H9 (cell line): ENCODE measurements around the gene CYRIA. TPM values are rescaled to one million over a fixed set of nuclear protein-coding genes. Genes with fewer than 3 reads are reported as not detected.

ENCODE experiments used
- DNase-seq: peaks from one replicate; pipeline ENCODE4 v3.0.0-alpha.2; 2017
- H2AFZ ChIP-seq: one replicate; pipeline ENCODE4 v1.6.1; 2013; ENCODE audit warnings: mild to moderate bottlenecking, low read length, control low read depth, moderate library complexity
- H2AK5ac ChIP-seq: 2 replicates; pipeline ENCODE4 v1.6.1; 2013; ENCODE audit warnings: low read length, control low read depth, mixed read lengths; ENCODE audit not compliant: insufficient read length
- H2BK120ac ChIP-seq: one replicate; pipeline ENCODE4 v1.6.1; 2013; ENCODE audit warnings: low read depth, mild to moderate bottlenecking, low read length, control low read depth, inconsistent platforms; ENCODE audit not compliant: poor library complexity, severe bottlenecking
- H2BK12ac ChIP-seq: 2 replicates; pipeline ENCODE4 v1.6.1; 2013; ENCODE audit warnings: low read length, control low read depth, mixed read lengths, low read depth; ENCODE audit not compliant: insufficient read length
- H2BK15ac ChIP-seq: 2 replicates; pipeline ENCODE4 v1.6.1; 2013; ENCODE audit warnings: low read depth, low read length, control low read depth
- H2BK20ac ChIP-seq: one replicate; pipeline ENCODE4 v1.6.1; 2013; ENCODE audit warnings: low read depth, mild to moderate bottlenecking, low read length, control low read depth, inconsistent platforms; ENCODE audit not compliant: poor library complexity, severe bottlenecking
- H2BK5ac ChIP-seq: 2 replicates; pipeline ENCODE4 v1.6.1; 2013; ENCODE audit warnings: low read length, control low read depth, mixed read lengths; ENCODE audit not compliant: insufficient read length
- H3K14ac ChIP-seq: 2 replicates; pipeline ENCODE4 v1.6.1; 2013; ENCODE audit warnings: low read length, control low read depth; ENCODE audit not compliant: insufficient read depth
- H3K18ac ChIP-seq: 2 replicates; pipeline ENCODE4 v1.6.1; 2013; ENCODE audit warnings: low read depth, mild to moderate bottlenecking, mixed read lengths, low read length, control low read depth; ENCODE audit not compliant: insufficient read length
- H3K23ac ChIP-seq: 2 replicates; pipeline ENCODE4 v1.6.1; 2013; ENCODE audit warnings: low read length, control low read depth, mixed read lengths, low read depth; ENCODE audit not compliant: insufficient read length
- H3K23me2 ChIP-seq: 2 replicates; pipeline ENCODE4 v1.6.1; 2013; ENCODE audit warnings: low read depth, mild to moderate bottlenecking, mixed read lengths, low read length, control low read depth; ENCODE audit not compliant: insufficient read length, poor library complexity, severe bottlenecking
- H3K27ac ChIP-seq: 2 replicates; pipeline ENCODE4 v1.5.1; 2013; ENCODE audit warnings: low read length, control low read depth, mixed read lengths, low read depth; ENCODE audit not compliant: insufficient read length
- H3K27me3 ChIP-seq: 2 replicates; pipeline ENCODE4 v1.6.1; 2013; ENCODE audit warnings: low read length, control low read depth, inconsistent platforms; ENCODE audit not compliant: insufficient read depth
- H3K4ac ChIP-seq: 2 replicates; pipeline ENCODE4 v1.6.1; 2013; ENCODE audit warnings: low read depth, mild to moderate bottlenecking, control low read depth, inconsistent platforms, low read length, moderate library complexity
- H3K4me1 ChIP-seq: 2 replicates; pipeline ENCODE4 v1.6.1; 2013; ENCODE audit warnings: low read length, control low read depth, inconsistent platforms; ENCODE audit not compliant: insufficient read depth
- H3K4me2 ChIP-seq: 2 replicates; pipeline ENCODE4 v1.6.1; 2013; ENCODE audit warnings: low read length, control low read depth, mixed read lengths; ENCODE audit not compliant: insufficient read length, insufficient read depth
- H3K56ac ChIP-seq: 2 replicates; pipeline ENCODE4 v1.6.1; 2013; ENCODE audit warnings: low read depth, mild to moderate bottlenecking, mixed read lengths, low read length, control low read depth; ENCODE audit not compliant: insufficient read length
- H3K79me1 ChIP-seq: 2 replicates; pipeline ENCODE4 v1.6.1; 2013; ENCODE audit warnings: low read depth, mild to moderate bottlenecking, moderate library complexity, low read length, control low read depth, inconsistent platforms; ENCODE audit not compliant: insufficient read depth, poor library complexity, severe bottlenecking
- H3K79me2 ChIP-seq: 2 replicates; pipeline ENCODE4 v1.6.1; 2013; ENCODE audit warnings: low read length, control low read depth, inconsistent platforms; ENCODE audit not compliant: insufficient read depth
- H3K9ac ChIP-seq: 2 replicates; pipeline ENCODE4 v1.6.1; 2013; ENCODE audit warnings: low read length, control low read depth, mixed read lengths; ENCODE audit not compliant: insufficient read length; ENCODE audit errors: extremely low read depth
- H3K9me3 ChIP-seq: one replicate; pipeline ENCODE4 v1.6.1; 2013; ENCODE audit warnings: low read depth, low read length, inconsistent platforms; ENCODE audit not compliant: control insufficient read depth
- H3T11ph ChIP-seq: one replicate; pipeline ENCODE4 v1.6.1; 2013; ENCODE audit warnings: mild to moderate bottlenecking, low read length, control low read depth, inconsistent platforms
- H4K20me1 ChIP-seq: one replicate; pipeline ENCODE4 v1.6.1; 2013; ENCODE audit not compliant: control insufficient read depth, insufficient read length, insufficient read depth
- H4K5ac ChIP-seq: 2 replicates; pipeline ENCODE4 v1.6.1; 2013; ENCODE audit warnings: low read depth, mild to moderate bottlenecking, mixed read lengths, low read length, control low read depth; ENCODE audit not compliant: insufficient read length
- H4K8ac ChIP-seq: replicated peaks from 2 replicates; pipeline ENCODE4 v1.6.1; 2013; ENCODE audit warnings: low read length, control low read depth, mixed read lengths, low read depth; ENCODE audit not compliant: insufficient read length
- H4K91ac ChIP-seq: 2 replicates; pipeline ENCODE4 v1.6.1; 2013; ENCODE audit warnings: low read depth, mild to moderate bottlenecking, moderate library complexity, mixed read lengths, low read length, control low read depth; ENCODE audit not compliant: insufficient read length
- H3K27ac Mint-ChIP-seq, 3 experiments: 2 replicates in 2 of 3; 3 replicates in 1 of 3; pipeline ENCODE4 v1.8.0; 2020 to 2021; ENCODE audit warnings: mixed read lengths in 3 of 3, mild to moderate bottlenecking in 1 of 3, moderate library complexity in 1 of 3
- H3K27me3 Mint-ChIP-seq: 2 replicates; pipeline ENCODE4 v1.8.0; 2021; ENCODE audit warnings: low read depth, mild to moderate bottlenecking, moderate library complexity, mixed read lengths
- H3K36me3 Mint-ChIP-seq, 3 experiments: 2 replicates in 2 of 3; 3 replicates in 1 of 3; pipeline ENCODE4 v1.8.0; 2020 to 2021; ENCODE audit warnings: low read depth in 3 of 3, mixed read lengths in 3 of 3; ENCODE audit not compliant: insufficient read depth in 1 of 3
- H3K4me1 Mint-ChIP-seq, 2 experiments: 2 replicates each; pipeline ENCODE4 v1.8.0; 2020; ENCODE audit warnings: mixed read lengths in 2 of 2
- H3K4me3 Mint-ChIP-seq, 2 experiments: 2 replicates in 1 of 2; 3 replicates in 1 of 2; pipeline ENCODE4 v1.8.0; 2020 to 2021; ENCODE audit warnings: mild to moderate bottlenecking in 2 of 2, mixed read lengths in 2 of 2, moderate library complexity in 1 of 2
- H3K9me3 Mint-ChIP-seq, 2 experiments: 2 replicates in 1 of 2; 3 replicates in 1 of 2; pipeline ENCODE4 v1.8.0; 2020; ENCODE audit warnings: mild to moderate bottlenecking in 2 of 2, mixed read lengths in 2 of 2, moderate library complexity in 1 of 2
- WGBS: extraction: QIAGEN DNeasy Blood & Tissue Kit; methylation state at CpG from one replicate; pipeline ENCODE4 v1.1.7; 2013; ENCODE audit warnings: missing lambda C conversion rate, low lambda C conversion rate, mixed read lengths; ENCODE audit not compliant: insufficient read length; ENCODE audit errors: extremely low coverage; 5-methylcytosine and 5-hydroxymethylcytosine counted together
- total RNA-seq: library from RNA; stranded (reverse); gene quantifications from 2 replicates; pipeline ENCODE4 v1.2.1, GENCODE V29; 2021
- TF ChIP-seq, protein P1 (sequence below): fragments of 200-600 bp; sonication (generic); conservative IDR thresholded peaks from 3 replicates; pipeline ENCODE4 v1.8.0; 2021; ENCODE audit warnings: antibody characterized with exemption, mild to moderate bottlenecking

CYRIA gene
- total RNA-seq, 1 experiment from 2014 or later: 2.3 TPM

GRCh38 chr2:16666449-16666801, 791 bp upstream of the CYRIA start:
- Histone ChIP-seq H3K23ac (no peak overlapping the region), H3K79me2 (no peaks in the 10 kb centered on the region), H2AK5ac (no peak overlapping the region), H4K8ac (no peak overlapping the region), H4K5ac (no peak overlapping the region), H3K79me1 (no peaks in the 10 kb centered on the region), H3K4me2 (peak overlapping the region; percentile 81), H3T11ph (no peak overlapping the region), H3K27me3 (peaks cover 4% of the 10 kb centered on the region; the same call in 1 of the 2 replicates), H2BK120ac (no peak overlapping the region), H3K9ac (no peak overlapping the region), H3K4ac (no peak overlapping the region), H4K20me1 (no peaks in the 10 kb centered on the region), H4K91ac (no peak overlapping the region), H3K27ac (no peak overlapping the region), H2AFZ (no peak overlapping the region), H3K18ac (no peak overlapping the region), H3K23me2 (peaks cover 10% of the 10 kb centered on the region), H2BK20ac (no peak overlapping the region), H2BK5ac (no peak overlapping the region), H2BK15ac (no peak overlapping the region), H3K4me1 (no peaks in the 10 kb centered on the region; the same call in 1 of the 2 replicates), H3K56ac (no peak overlapping the region), H2BK12ac (no peak overlapping the region), H3K14ac (no peak overlapping the region), H3K9me3 (no peaks in the 10 kb centered on the region)
- H3K9me3 Mint-ChIP-seq: no peaks in the 10 kb centered on the region; a peak in 1 of 5 replicates
- H3K27me3 Mint-ChIP-seq: peaks cover 45% of the 10 kb centered on the region
- H3K27ac Mint-ChIP-seq: peak overlapping the region in 1 of 3 experiments; percentile 27; a peak in 1 of 7 replicates
- peaks cover 26 to 27% of the 10 kb centered on the region in 2 experiments for H3K4me1 Mint-ChIP-seq
- no peaks in the 10 kb centered on the region for H3K36me3 Mint-ChIP-seq
- DNase-seq: peak; percentile 64
- peak overlapping the region; percentile 72 to 80 for H3K4me3 Mint-ChIP-seq
- WGBS: no CpG with 5 or more reads among the region's 8 CpGs
- TF ChIP-seq, protein P1, sequence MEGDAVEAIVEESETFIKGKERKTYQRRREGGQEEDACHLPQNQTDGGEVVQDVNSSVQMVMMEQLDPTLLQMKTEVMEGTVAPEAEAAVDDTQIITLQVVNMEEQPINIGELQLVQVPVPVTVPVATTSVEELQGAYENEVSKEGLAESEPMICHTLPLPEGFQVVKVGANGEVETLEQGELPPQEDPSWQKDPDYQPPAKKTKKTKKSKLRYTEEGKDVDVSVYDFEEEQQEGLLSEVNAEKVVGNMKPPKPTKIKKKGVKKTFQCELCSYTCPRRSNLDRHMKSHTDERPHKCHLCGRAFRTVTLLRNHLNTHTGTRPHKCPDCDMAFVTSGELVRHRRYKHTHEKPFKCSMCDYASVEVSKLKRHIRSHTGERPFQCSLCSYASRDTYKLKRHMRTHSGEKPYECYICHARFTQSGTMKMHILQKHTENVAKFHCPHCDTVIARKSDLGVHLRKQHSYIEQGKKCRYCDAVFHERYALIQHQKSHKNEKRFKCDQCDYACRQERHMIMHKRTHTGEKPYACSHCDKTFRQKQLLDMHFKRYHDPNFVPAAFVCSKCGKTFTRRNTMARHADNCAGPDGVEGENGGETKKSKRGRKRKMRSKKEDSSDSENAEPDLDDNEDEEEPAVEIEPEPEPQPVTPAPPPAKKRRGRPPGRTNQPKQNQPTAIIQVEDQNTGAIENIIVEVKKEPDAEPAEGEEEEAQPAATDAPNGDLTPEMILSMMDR: no peak
